ENCODE results near the gene SHROOM4.

Gene SHROOM4

GRCh38 chrX:50813843-50814661 is at the start of gene SHROOM4:
Gene SHROOM4, minus strand, starts transcription at chrX:50814194. Its CDS starts 176 bp downstream, at chrX:50814018.
- DNase-seq (ENCODE audit: low read depth), result no peak

GRCh38 chrX:50863471-50863870 is 49.5 kb upstream of the SHROOM4 start:
- no peak for DNase-seq (ENCODE audit: low read depth)

GRCh38 chrX:50860518-50860917 is 46.5 kb upstream of the SHROOM4 start:
- no peak for DNase-seq (ENCODE audit: low read depth)

GRCh38 chrX:50858548-50858947 is 44.6 kb upstream of the SHROOM4 start:
- no peak for DNase-seq (ENCODE audit: low read depth)

- DNase-seq (ENCODE audit: low read depth), result no peak
These were observed 39.4 kb upstream of the SHROOM4 start for GRCh38 chrX:50853399-50853798.

- no peak for DNase-seq (ENCODE audit: low read depth)
These were observed 38.5 kb upstream of the SHROOM4 start for GRCh38 chrX:50852524-50852923.

- no peak for DNase-seq (ENCODE audit: low read depth)
These were observed 28.2 kb upstream of the SHROOM4 start for GRCh38 chrX:50842221-50842620.

GRCh38 chrX:50839730-50840129 is 25.7 kb upstream of the SHROOM4 start:
- no peak for DNase-seq (ENCODE audit: low read depth)

- no peak for DNase-seq (ENCODE audit: low read depth)
These were observed 25.0 kb upstream of the SHROOM4 start for GRCh38 chrX:50838820-50839600.

- no peak for DNase-seq (ENCODE audit: low read depth)
These were observed 14.0 kb upstream of the SHROOM4 start for GRCh38 chrX:50827996-50828395.

- DNase-seq (ENCODE audit: low read depth), result no peak
These were observed 11.8 kb upstream of the SHROOM4 start for GRCh38 chrX:50825825-50826224.

GRCh38 chrX:50818986-50819385 is 5.0 kb upstream of the SHROOM4 start:
- no peak for DNase-seq (ENCODE audit: low read depth)

- DNase-seq (ENCODE audit: low read depth), result no peak
These were observed 1.1 kb upstream of the SHROOM4 start for GRCh38 chrX:50815120-50815519.

GRCh38 chrX:50814701-50815100 is 707 bp upstream of the SHROOM4 start:
- no peak for DNase-seq (ENCODE audit: low read depth)

- DNase-seq (ENCODE audit: low read depth), result no peak
These were observed 775 bp downstream of the SHROOM4 start for GRCh38 chrX:50812995-50813842.

GRCh38 chrX:50805276-50805675 is 8.7 kb downstream of the SHROOM4 start:
- no peak for DNase-seq (ENCODE audit: low read depth)

GRCh38 chrX:50801135-50801534 is 12.9 kb downstream of the SHROOM4 start:
- no peak for DNase-seq (ENCODE audit: low read depth)

- DNase-seq (ENCODE audit: low read depth), result no peak
These were observed 14.4 kb downstream of the SHROOM4 start for GRCh38 chrX:50799531-50799961.

- DNase-seq (ENCODE audit: low read depth), result no peak
These were observed 15.2 kb downstream of the SHROOM4 start for GRCh38 chrX:50798783-50799182.

GRCh38 chrX:50787099-50787498 is 26.9 kb downstream of the SHROOM4 start:
- no peak for DNase-seq (ENCODE audit: low read depth)

- DNase-seq (ENCODE audit: low read depth), result no peak
These were observed 33.9 kb downstream of the SHROOM4 start for GRCh38 chrX:50780144-50780543.

- no peak for DNase-seq (ENCODE audit: low read depth)
These were observed 34.3 kb downstream of the SHROOM4 start for GRCh38 chrX:50779694-50780093.
